ENCODE results near the gene NAALADL2. TPM values are rescaled to one million over a fixed set of nuclear protein-coding genes. Genes with fewer than 3 reads are reported as not detected.

Gene NAALADL2
- total and polyA plus RNA-seq, 2 donors (not counting 3 experiments of a cell fraction or from before 2014, with no cell fraction given) = 1.1 to 4.0 TPM

DNA sequence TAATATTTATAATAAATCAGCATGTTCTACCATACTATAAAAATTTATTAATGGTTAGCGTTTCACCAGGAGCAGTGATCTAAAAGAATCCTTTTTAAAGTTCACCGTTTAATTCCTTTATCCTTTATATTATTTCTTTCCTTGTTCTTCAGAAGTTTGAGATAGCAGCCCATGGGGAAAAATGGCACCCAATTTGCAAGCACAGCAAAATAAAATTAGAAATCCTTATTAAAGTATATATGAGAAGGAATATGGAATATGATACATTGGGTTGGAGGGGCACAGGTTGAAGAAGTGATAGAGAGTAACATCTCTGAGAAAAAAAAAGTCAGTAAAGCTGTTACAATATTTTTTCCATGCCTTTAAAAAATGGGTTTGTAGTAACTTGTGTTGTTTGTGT, 892.0 kb downstream of the NAALADL2 start:
- no TSS peak for BruUV-seq (replicated peaks)
- H3K36me3 ChIP-seq (ENCODE audit: control insufficient read depth in 2 of 2, extremely low read depth in 1 of 2, insufficient read depth in 2 of 2, low read length in 2 of 2) = no peaks in the 10 kb centered on the region
- FAIRE-seq (no peak), DNase-seq (ENCODE audit: low read depth, low spot score) (no peak)
- H3K27me3 ChIP-seq (ENCODE audit: control insufficient read depth in 2 of 2, insufficient read depth in 2 of 2, low read length in 2 of 2) = no peaks in the 10 kb centered on the region
- intact Hi-C loops (cut with micrococcal nuclease) (no loop called here), dilution Hi-C loops (cut with MboI; ENCODE audit: extremely low pct_ligation_motif_present, low sequenced_read_pairs) (no loop called here)
- ChIA-PET POLR2A (no interaction called here), CTCF (no interaction called here)
- H3K4me1 ChIP-seq (ENCODE audit: control insufficient read depth, extremely low read depth, insufficient read depth, low read length) = no peaks in the 10 kb centered on the region
- no peak overlapping the region for H3K4me2 ChIP-seq (ENCODE audit: insufficient read depth, low read length)
- H3K27ac ChIP-seq (ENCODE audit: insufficient read depth, low read depth, low read length) = no peak overlapping the region
- no peaks in the 10 kb centered on the region for H3K9me1 ChIP-seq (replicated peaks; ENCODE audit: control insufficient read depth, extremely low read depth, insufficient read depth, low read length)
- no peaks in the 10 kb centered on the region for H4K20me1 ChIP-seq (replicated peaks; ENCODE audit: control insufficient read depth, extremely low read depth, insufficient read depth, low read length)
- H3K9ac ChIP-seq (replicated peaks; ENCODE audit: extremely low read depth, insufficient read depth, low read length) = no peak overlapping the region
- TF ChIP-seq MYC (IDR thresholded peaks at IDR 0.05; ENCODE audit: low read depth, low read length) = no peak
- no peak for TF ChIP-seq JUN (IDR thresholded peaks at IDR 0.05; ENCODE audit: borderline replicate concordance, insufficient read depth, insufficient read length, low read depth)
- TF ChIP-seq POLR2AphosphoS5 (IDR thresholded peaks at IDR 0.05; ENCODE audit: insufficient read depth, low read depth, low read length) = no peak
- TF ChIP-seq, protein P1, sequence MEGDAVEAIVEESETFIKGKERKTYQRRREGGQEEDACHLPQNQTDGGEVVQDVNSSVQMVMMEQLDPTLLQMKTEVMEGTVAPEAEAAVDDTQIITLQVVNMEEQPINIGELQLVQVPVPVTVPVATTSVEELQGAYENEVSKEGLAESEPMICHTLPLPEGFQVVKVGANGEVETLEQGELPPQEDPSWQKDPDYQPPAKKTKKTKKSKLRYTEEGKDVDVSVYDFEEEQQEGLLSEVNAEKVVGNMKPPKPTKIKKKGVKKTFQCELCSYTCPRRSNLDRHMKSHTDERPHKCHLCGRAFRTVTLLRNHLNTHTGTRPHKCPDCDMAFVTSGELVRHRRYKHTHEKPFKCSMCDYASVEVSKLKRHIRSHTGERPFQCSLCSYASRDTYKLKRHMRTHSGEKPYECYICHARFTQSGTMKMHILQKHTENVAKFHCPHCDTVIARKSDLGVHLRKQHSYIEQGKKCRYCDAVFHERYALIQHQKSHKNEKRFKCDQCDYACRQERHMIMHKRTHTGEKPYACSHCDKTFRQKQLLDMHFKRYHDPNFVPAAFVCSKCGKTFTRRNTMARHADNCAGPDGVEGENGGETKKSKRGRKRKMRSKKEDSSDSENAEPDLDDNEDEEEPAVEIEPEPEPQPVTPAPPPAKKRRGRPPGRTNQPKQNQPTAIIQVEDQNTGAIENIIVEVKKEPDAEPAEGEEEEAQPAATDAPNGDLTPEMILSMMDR (IDR thresholded peaks at IDR 0.05; ENCODE audit: extremely low read depth in 1 of 2, insufficient read depth in 1 of 2, low read depth in 1 of 2, low read length in 2 of 2) = no peak
- no peak for TF ChIP-seq EZH2 (IDR thresholded peaks at IDR 0.05; ENCODE audit: borderline replicate concordance, low read depth, low read length, severe bottlenecking)
- no peak for TF ChIP-seq GATA2 (IDR thresholded peaks at IDR 0.05; ENCODE audit: insufficient read depth, insufficient read length, low read depth, low read length)
- no peak for TF ChIP-seq POLR2A (IDR thresholded peaks at IDR 0.05; ENCODE audit: low read depth, low read length)
- TF ChIP-seq, protein P2, sequence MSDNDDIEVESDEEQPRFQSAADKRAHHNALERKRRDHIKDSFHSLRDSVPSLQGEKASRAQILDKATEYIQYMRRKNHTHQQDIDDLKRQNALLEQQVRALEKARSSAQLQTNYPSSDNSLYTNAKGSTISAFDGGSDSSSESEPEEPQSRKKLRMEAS (IDR thresholded peaks at IDR 0.05; ENCODE audit: insufficient read depth, insufficient read length) = no peak
- no peaks in the 10 kb centered on the region for H3K9me3 ChIP-seq (replicated peaks; ENCODE audit: control insufficient read depth, insufficient read depth, low read length)
- H3K4me3 ChIP-seq (replicated peaks in 1 of 3; ENCODE audit: insufficient read depth in 1 of 3, low read depth in 1 of 3, low read length in 3 of 3) = no peak overlapping the region
- no peaks in the 10 kb centered on the region for H3K79me2 ChIP-seq (ENCODE audit: control insufficient read depth, insufficient read depth, low read length)
- no peak overlapping the region for H2AFZ ChIP-seq (ENCODE audit: low read depth, low read length)

All from endothelial cell of umbilical vein (primary cell).